ENCODE measurements around the gene ATE1.

The ATE1 gene

GRCh38 chr10:121797490-121797889 is 130.3 kb downstream of the ATE1 start:
- TF ChIP-seq SIN3A (IDR thresholded peaks at IDR 0.05; ENCODE audit: borderline replicate concordance, insufficient read depth, low read length) = no peak
- no peak for TF ChIP-seq POLR2AphosphoS5 (IDR thresholded peaks at IDR 0.05; ENCODE audit: low read depth, low read length)
- TF ChIP-seq REST (IDR thresholded peaks at IDR 0.05; ENCODE audit: insufficient read depth in 1 of 2, low read depth in 2 of 2, low read length in 2 of 2) = no peak
- no peak for TF ChIP-seq FOXP2 (optimal IDR thresholded peaks at IDR 0.05; ENCODE audit: borderline replicate concordance, extremely low read depth, extremely low read length, insufficient read depth)
- no peak for TF ChIP-seq TAF1 (IDR thresholded peaks at IDR 0.05; ENCODE audit: borderline replicate concordance, insufficient read depth, low read length)

- TF ChIP-seq TAF1 (IDR thresholded peaks at IDR 0.05; ENCODE audit: borderline replicate concordance, insufficient read depth, low read length) (no peak), SIN3A (IDR thresholded peaks at IDR 0.05; ENCODE audit: borderline replicate concordance, insufficient read depth, low read length) (no peak), FOXP2 (optimal IDR thresholded peaks at IDR 0.05; ENCODE audit: borderline replicate concordance, extremely low read depth, extremely low read length, insufficient read depth) (no peak), REST (IDR thresholded peaks at IDR 0.05; ENCODE audit: insufficient read depth in 1 of 2, low read depth in 2 of 2, low read length in 2 of 2) (no peak), POLR2AphosphoS5 (IDR thresholded peaks at IDR 0.05; ENCODE audit: low read depth, low read length) (no peak)
Observed at GRCh38 chr10:121796342-121796741, 131.5 kb downstream of the ATE1 start.

- TF ChIP-seq TAF1 (IDR thresholded peaks at IDR 0.05; ENCODE audit: borderline replicate concordance, insufficient read depth, low read length) (no peak), SIN3A (IDR thresholded peaks at IDR 0.05; ENCODE audit: borderline replicate concordance, insufficient read depth, low read length) (no peak), FOXP2 (optimal IDR thresholded peaks at IDR 0.05; ENCODE audit: borderline replicate concordance, extremely low read depth, extremely low read length, insufficient read depth) (no peak), POLR2AphosphoS5 (IDR thresholded peaks at IDR 0.05; ENCODE audit: low read depth, low read length) (no peak), REST (IDR thresholded peaks at IDR 0.05; ENCODE audit: insufficient read depth in 1 of 2, low read depth in 2 of 2, low read length in 2 of 2) (no peak)
Observed at GRCh38 chr10:121792198-121792597, 135.6 kb downstream of the ATE1 start.

- no peak for TF ChIP-seq SIN3A (IDR thresholded peaks at IDR 0.05; ENCODE audit: borderline replicate concordance, insufficient read depth, low read length)
- no peak for TF ChIP-seq TAF1 (IDR thresholded peaks at IDR 0.05; ENCODE audit: borderline replicate concordance, insufficient read depth, low read length)
- TF ChIP-seq FOXP2 (optimal IDR thresholded peaks at IDR 0.05; ENCODE audit: borderline replicate concordance, extremely low read depth, extremely low read length, insufficient read depth) = no peak
- no peak for TF ChIP-seq POLR2AphosphoS5 (IDR thresholded peaks at IDR 0.05; ENCODE audit: low read depth, low read length)
- no peak for TF ChIP-seq REST (IDR thresholded peaks at IDR 0.05; ENCODE audit: insufficient read depth in 1 of 2, low read depth in 2 of 2, low read length in 2 of 2)
Observed at GRCh38 chr10:121791761-121792160, 136.1 kb downstream of the ATE1 start.

- TF ChIP-seq POLR2AphosphoS5 (IDR thresholded peaks at IDR 0.05; ENCODE audit: low read depth, low read length) (no peak), SIN3A (IDR thresholded peaks at IDR 0.05; ENCODE audit: borderline replicate concordance, insufficient read depth, low read length) (no peak), FOXP2 (optimal IDR thresholded peaks at IDR 0.05; ENCODE audit: borderline replicate concordance, extremely low read depth, extremely low read length, insufficient read depth) (no peak), TAF1 (IDR thresholded peaks at IDR 0.05; ENCODE audit: borderline replicate concordance, insufficient read depth, low read length) (no peak), REST (IDR thresholded peaks at IDR 0.05; ENCODE audit: insufficient read depth in 1 of 2, low read depth in 2 of 2, low read length in 2 of 2) (no peak)
Observed at GRCh38 chr10:121788717-121789116, 139.1 kb downstream of the ATE1 start.
